SU-DHL-6 (cell line): Measurements from ENCODE around the gene DHCR24.

Experiments
- H2AFZ ChIP-seq: fragments of 200-600 bp; sonication (generic); 2 replicates; pipeline ENCODE4 v1.6.1; 2014; ENCODE audit warnings: low read depth, mild to moderate bottlenecking, moderate library complexity, mixed read lengths, antibody characterized with exemption, low read length; ENCODE audit not compliant: severe bottlenecking
- H3F3A ChIP-seq: fragments of 200-600 bp; shearing (Covaris generic); 2 replicates; pipeline ENCODE4 v1.6.0; 2016; ENCODE audit warnings: antibody characterized with exemption, mild to moderate bottlenecking; ENCODE audit not compliant: insufficient read depth
- H3K27ac ChIP-seq: fragments of 200-600 bp; sonication (generic); 2 replicates; pipeline ENCODE4 v1.5.1; 2016; ENCODE audit warnings: low read depth, mild to moderate bottlenecking, low read length, moderate library complexity, mixed read lengths
- H3K27me3 ChIP-seq: fragments of 200-600 bp; sonication (generic), shearing (Covaris generic); 2 replicates; pipeline ENCODE4 v1.6.0; 2014; ENCODE audit warnings: mild to moderate bottlenecking, low read length
- H3K36me3 ChIP-seq: fragments of 200-600 bp; sonication (generic); 2 replicates; pipeline ENCODE4 v1.6.1; 2014; ENCODE audit warnings: mild to moderate bottlenecking, low read length, mixed read lengths
- H3K4me2 ChIP-seq: fragments of 300-600, 200-600 bp; shearing (Covaris generic), sonication (generic); 2 replicates; pipeline ENCODE4 v1.6.0; 2014; ENCODE audit warnings: low read length, low read depth, mild to moderate bottlenecking; ENCODE audit not compliant: poor library complexity, severe bottlenecking
- H3K4me3 ChIP-seq: fragments of 200-600 bp; sonication (generic); 2 replicates; pipeline ENCODE4 v1.5.1; 2014; ENCODE audit warnings: antibody characterized with exemption, low read length, mild to moderate bottlenecking, mixed read lengths; ENCODE audit not compliant: insufficient read depth, poor library complexity, severe bottlenecking
- H3K79me2 ChIP-seq: fragments of 200-600 bp; sonication (generic); 2 replicates; pipeline ENCODE4 v1.6.1; 2014; ENCODE audit warnings: mild to moderate bottlenecking, low read length, moderate library complexity; ENCODE audit not compliant: insufficient read depth
- H3K9ac ChIP-seq: fragments of 200-600 bp; sonication (generic); 2 replicates; pipeline ENCODE4 v1.7.0; 2014; ENCODE audit warnings: mild to moderate bottlenecking, low read length
- H3K9me2 ChIP-seq: fragments of 200-600 bp; sonication (generic); replicated peaks from 2 replicates; pipeline ENCODE4 v1.6.1; 2014; ENCODE audit warnings: low read length; ENCODE audit not compliant: insufficient read depth
- H3K9me3 ChIP-seq: fragments of 200-600 bp; sonication (generic); 2 replicates; pipeline ENCODE4 v1.6.1; 2014; ENCODE audit warnings: low read length, mixed read lengths; ENCODE audit not compliant: insufficient read depth
- H4K20me1 ChIP-seq: fragments of 200-600 bp; sonication (generic); 2 replicates; pipeline ENCODE4 v1.6.1; 2014; ENCODE audit warnings: low read depth, mild to moderate bottlenecking, antibody characterized with exemption, low read length, moderate library complexity, mixed read lengths
- CTCF ChIP-seq: fragments of 200-600 bp; sonication (generic); IDR thresholded peaks from one replicate; pipeline ENCODE4 v1.5.1; 2017; ENCODE audit warnings: antibody characterized with exemption, mild to moderate bottlenecking, low read length, moderate library complexity; ENCODE audit not compliant: insufficient read depth, poor library complexity, severe bottlenecking
- EZH2phosphoT487 ChIP-seq: fragments of 200-600 bp; sonication (generic), shearing (Covaris generic); conservative IDR thresholded peaks from 2 replicates; pipeline ENCODE4 v1.6.1; 2018; ENCODE audit warnings: mild to moderate bottlenecking, antibody characterized with exemption, low read length, moderate library complexity, mixed read lengths

Gene DHCR24

GRCh38 chr1:54818461-54819194 lies 68.4 kb downstream of the DHCR24 start:
- no peak overlapping the region for H3K27ac ChIP-seq
- no peaks in the 10 kb centered on the region for H3K79me2 ChIP-seq
- no peak overlapping the region for H3K9ac ChIP-seq
- no peaks in the 10 kb centered on the region for H3F3A ChIP-seq
- H4K20me1 ChIP-seq, result no peaks in the 10 kb centered on the region
- H3K36me3 ChIP-seq, result no peaks in the 10 kb centered on the region
- H3K4me3 ChIP-seq, result no peak overlapping the region
- no peaks in the 10 kb centered on the region for H3K9me2 ChIP-seq
- H3K4me2 ChIP-seq, result no peak overlapping the region
- H3K27me3 ChIP-seq, result no peaks in the 10 kb centered on the region
- H3K9me3 ChIP-seq, result no peaks in the 10 kb centered on the region
- TF ChIP-seq CTCF, result no peak
- TF ChIP-seq EZH2phosphoT487, result no peak
- no peak overlapping the region for H2AFZ ChIP-seq

GRCh38 chr1:54816951-54817350 lies 70.0 kb downstream of the DHCR24 start:
- H3K9ac ChIP-seq, result no peak overlapping the region
- no peak overlapping the region for H3K4me2 ChIP-seq
- no peaks in the 10 kb centered on the region for H3K9me2 ChIP-seq
- TF ChIP-seq EZH2phosphoT487, result no peak
- TF ChIP-seq CTCF, result no peak
- H3K4me3 ChIP-seq, result no peak overlapping the region
- H3K36me3 ChIP-seq, result no peaks in the 10 kb centered on the region
- no peaks in the 10 kb centered on the region for H3K9me3 ChIP-seq
- no peaks in the 10 kb centered on the region for H3K79me2 ChIP-seq
- H3K27me3 ChIP-seq, result no peaks in the 10 kb centered on the region
- H2AFZ ChIP-seq, result no peak overlapping the region
- H3F3A ChIP-seq, result no peaks in the 10 kb centered on the region
- H4K20me1 ChIP-seq, result no peaks in the 10 kb centered on the region
- no peak overlapping the region for H3K27ac ChIP-seq

GRCh38 chr1:54816130-54816529 lies 70.9 kb downstream of the DHCR24 start:
- Histone ChIP-seq H3F3A (no peaks in the 10 kb centered on the region), H3K4me3 (no peak overlapping the region), H3K9ac (no peak overlapping the region), H3K4me2 (no peak overlapping the region), H3K36me3 (no peaks in the 10 kb centered on the region), H4K20me1 (no peaks in the 10 kb centered on the region), H3K27ac (no peak overlapping the region), H3K79me2 (no peaks in the 10 kb centered on the region), H3K9me2 (no peaks in the 10 kb centered on the region), H2AFZ (no peak overlapping the region), H3K27me3 (no peaks in the 10 kb centered on the region), H3K9me3 (no peaks in the 10 kb centered on the region)
- TF ChIP-seq EZH2phosphoT487 (no peak), CTCF (no peak)
